H1 (cell line): ENCODE measurements around the gene SPATA16. TPM values are rescaled to one million over a fixed set of nuclear protein-coding genes. Genes with fewer than 3 reads are reported as not detected.

Experiments
- CTCF ChIA-PET: fragments of 300-600 bp; sonication (Branson Sonifier 250); formaldehyde crosslinking; loops from one replicate; lab custom pipeline; 2021; ENCODE audit not compliant: partially characterized antibody; lab: Charles Lee
- POLR2A ChIA-PET: fragments of 300-600 bp; sonication (Branson Sonifier 250); formaldehyde crosslinking; loops from one replicate; lab custom pipeline; 2021; ENCODE audit warnings: inconsistent platforms; ENCODE audit not compliant: partially characterized antibody; lab: Charles Lee
- DNase-seq, 2 experiments: peaks; one replicate each; pipeline versions ENCODE4 v3.0.0 to v3.0.0-alpha.2; 2010 to 2022; ENCODE audit warnings: low spot score in 2 of 2, low read depth in 1 of 2, mixed read lengths in 1 of 2
- FAIRE-seq: peaks from 2 replicates; lab custom pipeline; 2011; peaks lifted over from hg19 to GRCh38; lab: Jason Lieb, UNC
- H2AFZ ChIP-seq: 2 replicates; pipeline ENCODE4 v1.8.1; 2012; ENCODE audit warnings: low read length, inconsistent platforms
- H2AK5ac ChIP-seq: 2 replicates; pipeline ENCODE4 v1.6.1; 2013; ENCODE audit warnings: low read depth, low read length
- H2BK120ac ChIP-seq: replicated peaks from 2 replicates; pipeline ENCODE3; 2013; ENCODE audit warnings: low read depth, low read length, inconsistent platforms
- H2BK12ac ChIP-seq: 2 replicates; pipeline ENCODE4 v1.6.1; 2013; ENCODE audit warnings: low read depth, low read length
- H2BK15ac ChIP-seq: 2 replicates; pipeline ENCODE4 v1.6.1; 2013; ENCODE audit warnings: low read length
- H2BK20ac ChIP-seq: 2 replicates; pipeline ENCODE4 v1.6.1; 2013; ENCODE audit warnings: low read length
- H2BK5ac ChIP-seq: 2 replicates; pipeline ENCODE4 v1.6.1; 2013; ENCODE audit warnings: low read depth, low read length
- H3K14ac ChIP-seq: 2 replicates; pipeline ENCODE4 v1.6.1; 2013; ENCODE audit warnings: inconsistent platforms; ENCODE audit not compliant: insufficient read length
- H3K18ac ChIP-seq: 2 replicates; pipeline ENCODE4 v1.6.1; 2013; ENCODE audit warnings: low read length; ENCODE audit errors: extremely low read depth
- H3K23ac ChIP-seq: 2 replicates; pipeline ENCODE4 v1.6.1; 2013; ENCODE audit warnings: inconsistent platforms; ENCODE audit not compliant: insufficient read length
- H3K23me2 ChIP-seq: 2 replicates; pipeline ENCODE4 v1.6.1; 2013; ENCODE audit warnings: low read depth, low read length
- H3K27ac ChIP-seq: 2 replicates; pipeline ENCODE4 v1.6.1; 2011; ENCODE audit warnings: low read depth, low read length, inconsistent platforms
- H3K27me3 ChIP-seq, 4 experiments: replicated peaks in 1 of 4; 1 replicate in 1 of 4; 2 replicates in 3 of 4; pipeline versions ENCODE4 v1.6.1 to v1.8.1; 2011 to 2013; ENCODE audit warnings: low read length in 3 of 4, mild to moderate bottlenecking in 3 of 4, inconsistent platforms in 2 of 4, mixed read lengths in 2 of 4, moderate library complexity in 1 of 4; ENCODE audit not compliant: control insufficient read depth in 3 of 4, insufficient read depth in 3 of 4; ENCODE audit errors: extremely low read depth in 1 of 4
- H3K36me3 ChIP-seq, 4 experiments: 2 replicates each; pipeline versions ENCODE4 v1.6.1 to v1.8.1; 2011 to 2013; ENCODE audit warnings: mild to moderate bottlenecking in 4 of 4, low read length in 3 of 4, moderate library complexity in 2 of 4, control low read depth in 1 of 4, inconsistent platforms in 1 of 4; ENCODE audit not compliant: insufficient read depth in 4 of 4, control insufficient read depth in 2 of 4
- H3K4ac ChIP-seq: replicated peaks from 2 replicates; pipeline ENCODE3; 2013; ENCODE audit warnings: low read length, low read depth, mixed read lengths, inconsistent platforms; ENCODE audit not compliant: insufficient read length
- H3K4me1 ChIP-seq, 4 experiments: replicated peaks in 1 of 4; 1 replicate in 1 of 4; 2 replicates in 3 of 4; pipeline versions ENCODE4 v1.6.1 to v1.8.1; 2011 to 2013; ENCODE audit warnings: low read length in 3 of 4, inconsistent platforms in 2 of 4, mixed read lengths in 1 of 4; ENCODE audit not compliant: insufficient read depth in 4 of 4, control insufficient read depth in 3 of 4
- H3K4me2 ChIP-seq, 2 experiments: 2 replicates each; pipeline versions ENCODE4 v1.6.1 to v1.8.1; 2011 to 2013; ENCODE audit warnings: low read depth in 2 of 2, low read length in 2 of 2, control low read depth in 1 of 2, inconsistent platforms in 1 of 2, mild to moderate bottlenecking in 1 of 2; ENCODE audit not compliant: insufficient read depth in 1 of 2
- H3K4me3 ChIP-seq, 4 experiments: fragments of 200-600, 300-600 bp in 1 of 4; sonication (generic), shearing (Covaris generic), sonication (Bioruptor Twin) in 1 of 4; 2 replicates each; pipeline versions ENCODE4 v1.5.1 to v1.8.1; 2011 to 2016; ENCODE audit warnings: low read length in 4 of 4, low read depth in 3 of 4, control low read depth in 2 of 4, inconsistent platforms in 2 of 4, mild to moderate bottlenecking in 2 of 4, mixed read lengths in 1 of 4, moderate library complexity in 1 of 4; ENCODE audit not compliant: insufficient read depth in 2 of 4; ENCODE audit errors: extremely low read depth in 1 of 4
- H3K56ac ChIP-seq: replicated peaks from 2 replicates; pipeline ENCODE3; 2013; ENCODE audit warnings: low read depth, mild to moderate bottlenecking, mixed read lengths, low read length, inconsistent platforms; ENCODE audit not compliant: insufficient read length
- H3K79me1 ChIP-seq: 2 replicates; pipeline ENCODE4 v1.6.1; 2013; ENCODE audit warnings: low read depth, low read length, control low read depth
- H3K79me2 ChIP-seq, 2 experiments: 2 replicates each; pipeline versions ENCODE4 v1.6.1 to v1.8.1; 2012 to 2013; ENCODE audit warnings: low read length in 2 of 2, mild to moderate bottlenecking in 2 of 2, inconsistent platforms in 1 of 2; ENCODE audit not compliant: insufficient read depth in 2 of 2, control insufficient read depth in 1 of 2
- H3K9ac ChIP-seq, 4 experiments: replicated peaks in 1 of 4; 1 replicate in 1 of 4; 2 replicates in 3 of 4; pipeline versions ENCODE4 v1.6.1 to v1.8.1; 2011 to 2013; ENCODE audit warnings: low read depth in 3 of 4, low read length in 3 of 4, control low read depth in 2 of 4, mild to moderate bottlenecking in 2 of 4, moderate library complexity in 2 of 4, inconsistent platforms in 1 of 4; ENCODE audit errors: extremely low read depth in 1 of 4
- H3K9me3 ChIP-seq, 2 experiments: 2 replicates each; pipeline versions ENCODE4 v1.6.1 to v1.8.1; 2012 to 2013; ENCODE audit warnings: mild to moderate bottlenecking in 2 of 2, moderate library complexity in 2 of 2, control low read depth in 1 of 2, inconsistent platforms in 1 of 2, low read depth in 1 of 2, low read length in 1 of 2, mixed read lengths in 1 of 2; ENCODE audit not compliant: insufficient read depth in 2 of 2
- H4K20me1 ChIP-seq, 2 experiments: replicated peaks in 1 of 2; 2 replicates each; pipeline versions ENCODE3 to v1.8.1; 2011 to 2013; ENCODE audit warnings: inconsistent platforms in 2 of 2, low read length in 2 of 2, mild to moderate bottlenecking in 1 of 2; ENCODE audit not compliant: insufficient read depth in 2 of 2, control insufficient read depth in 1 of 2
- H4K5ac ChIP-seq: 2 replicates; pipeline ENCODE4 v1.6.1; 2013; ENCODE audit warnings: low read length, low read depth, mixed read lengths, inconsistent platforms; ENCODE audit not compliant: insufficient read length
- H4K8ac ChIP-seq: 2 replicates; pipeline ENCODE4 v1.8.0; 2013; ENCODE audit warnings: mild to moderate bottlenecking, moderate library complexity, low read length, inconsistent platforms; ENCODE audit not compliant: insufficient read depth; ENCODE audit errors: extremely low read depth
- H4K91ac ChIP-seq: replicated peaks from 2 replicates; pipeline ENCODE3; 2013; ENCODE audit warnings: low read length, mixed read lengths, inconsistent platforms; ENCODE audit not compliant: insufficient read length
- EP300 ChIP-seq, 2 experiments: IDR thresholded peaks; 1 replicate in 1 of 2; 2 replicates in 1 of 2; pipeline ENCODE4 v1.6.1; 2011 to 2012; ENCODE audit warnings: low read depth in 2 of 2, low read length in 2 of 2, mild to moderate bottlenecking in 2 of 2, borderline replicate concordance in 1 of 2, inconsistent platforms in 1 of 2, moderate library complexity in 1 of 2
- WGBS, 2 experiments: shearing (Covaris generic) in 1 of 2; methylation state at CpG; one replicate each; pipeline versions ENCODE4 v1.1.6 to v1.1.7; 2013 to 2015; ENCODE audit warnings: low lambda C conversion rate in 2 of 2, mixed read lengths in 2 of 2, inconsistent platforms in 1 of 2, low coverage in 1 of 2, missing lambda C conversion rate in 1 of 2; ENCODE audit not compliant: insufficient replicate concordance in 2 of 2, insufficient coverage in 1 of 2, insufficient read length in 1 of 2; ENCODE audit errors: extremely low coverage in 1 of 2, missing lambda C conversion rate in 1 of 2; 5-methylcytosine and 5-hydroxymethylcytosine counted together
- polyA plus RNA-seq, 7 experiments: library from polyadenylated mRNA; depleted of rRNA in 3 of 7; stranded (reverse) in 5 of 7; unstranded in 2 of 7; fragments of >200 nt in 5 of 7; fragments of 200-250 nt in 2 of 7; gene quantifications; 1 replicate in 5 of 7; 2 replicates in 1 of 7; 4 replicates in 1 of 7; pipeline versions ENCODE4 v1.2.1 to v1.2.3, GENCODE V29; 2011 to 2013; ENCODE audit warnings: missing spikeins in 2 of 7, mixed read lengths in 2 of 7
- total RNA-seq: library from RNA; stranded (reverse); fragmentation: NEBNext Ultra II Directional; extraction: Animal tissue kit (Norgen Biotek cat#: 25700); gene quantifications from 2 replicates; pipeline ENCODE4 v1.2.1, GENCODE V29; 2021

Gene SPATA16
- total and polyA plus RNA-seq, 2 of the 8 experiments (the other 6 are each of a cell fraction or from before 2014, with no cell fraction given) = 0.05 to 2.7 TPM

DNA sequence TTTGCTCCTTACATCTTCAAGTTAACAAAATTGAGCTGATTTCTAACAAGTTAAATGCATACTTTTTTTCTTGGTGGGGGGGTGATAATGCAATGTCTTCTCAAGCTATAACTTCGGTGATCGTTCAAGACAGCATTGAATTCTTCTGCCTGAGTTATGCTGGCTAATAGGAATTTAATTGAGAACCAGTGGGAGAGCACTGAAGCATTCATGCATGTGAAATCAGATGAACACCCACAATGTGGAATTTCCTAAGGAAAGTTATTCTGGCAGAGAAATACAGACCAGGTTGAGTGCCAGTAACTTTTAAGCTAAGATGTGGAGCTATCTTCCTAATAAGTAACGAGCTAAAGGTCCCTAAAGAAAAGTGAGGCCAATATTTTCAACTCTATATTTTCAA lies 3.0 kb downstream of the SPATA16 start:
- Histone ChIP-seq H3K36me3 (no peaks in the 10 kb centered on the region), H2BK5ac (no peak overlapping the region), H2BK12ac (no peak overlapping the region), H2BK15ac (no peak overlapping the region), H2BK120ac (no peak overlapping the region), H2AFZ (no peak overlapping the region), H3K23ac (no peak overlapping the region), H4K91ac (no peak overlapping the region), H3K27me3 (no peaks in the 10 kb centered on the region), H3K9me3 (no peaks in the 10 kb centered on the region), H3K56ac (no peak overlapping the region), H3K79me2 (no peaks in the 10 kb centered on the region), H2AK5ac (no peak overlapping the region), H3K4me2 (no peak overlapping the region), H3K4ac (no peak overlapping the region), H4K8ac (no peak overlapping the region), H3K4me3 (no peak overlapping the region), H3K18ac (no peak overlapping the region; the same call in 1 of the 2 replicates), H3K23me2 (no peaks in the 10 kb centered on the region), H4K20me1 (no peaks in the 10 kb centered on the region), H3K9ac (no peak overlapping the region), H4K5ac (no peak overlapping the region), H3K27ac (no peak overlapping the region), H3K14ac (no peak overlapping the region), H3K79me1 (no peaks in the 10 kb centered on the region), H2BK20ac (peak overlapping the region; percentile 77; the same call in 1 of the 2 replicates), H3K4me1 (peaks cover 0 to 2% (median 0%) of the 10 kb centered on the region in 4 experiments; a peak in 1 of 7 replicates)
- no peak for FAIRE-seq
- 82% methylated on average over 3 of the region's 3 CpGs; no CpG with 5 or more reads in 1 of the 2 experiments for WGBS, 2 experiments
- no peak for DNase-seq
- ChIA-PET CTCF (interaction anchor here (0.7 to 1.5 kb wide), 4 partner anchors 8 to 161 kb away, joined by 3 to 6 read pairs (median 4); no protein-coding TSS in a partner anchor), POLR2A (interaction anchor here (0.5 kb wide), 1 partner anchor 74 kb away, joined by 3 read pairs; no protein-coding TSS in a partner anchor)
- no peak for TF ChIP-seq EP300 (IDR thresholded peaks at IDR 0.05; ENCODE audit: borderline replicate concordance in 1 of 2, low read depth in 2 of 2, low read length in 2 of 2)
